HCT116 (cell line): ENCODE data around the gene STRIP1. TPM values are rescaled to one million over a fixed set of nuclear protein-coding genes. Genes with fewer than 3 reads are reported as not detected.

Source experiments
- ATAC-seq: fragments of 200-7000 bp; cut with Tn5 transposase; 2 replicates; pipeline ENCODE4 v1.9.1; 2020; ENCODE audit warnings: mild to moderate bottlenecking, moderate library complexity
- BruUV-seq: library from RNA; stranded (reverse); fragments of 400-500 nt; replicated peaks from 2 replicates; lab custom pipeline; 2021; lab: Mats Ljungman, UMichigan
- CTCF ChIA-PET: fragments of 300-600 bp; sonication (Branson Sonifier 250); formaldehyde crosslinking; loops from one replicate; lab custom pipeline; 2021; ENCODE audit warnings: antibody characterized with exemption; lab: Charles Lee
- POLR2A ChIA-PET: fragments of 300-600, 350-600 bp; sonication (Branson Sonifier 250); formaldehyde crosslinking; loops from one replicate; lab custom pipeline; 2021; ENCODE audit warnings: antibody characterized with exemption; lab: Charles Lee
- RAD21 ChIA-PET, 2 experiments: fragments of 300-600 bp; sonication (Branson Sonifier 250); formaldehyde crosslinking; loops; one replicate each; lab custom pipeline; 2023; ENCODE audit warnings: low total read pairs in 2 of 2; ENCODE audit not compliant: uncharacterized antibody in 2 of 2, unreplicated experiment in 2 of 2, low non-redundant PET in 1 of 2; lab: Charles Lee
- DNase-seq: peaks from one replicate; pipeline ENCODE4 v3.0.0-alpha.2; 2010; ENCODE audit warnings: low read depth, low spot score
- H2AFZ ChIP-seq: fragments of 200-600 bp; shearing (Covaris generic), sonication (generic); 2 replicates; pipeline ENCODE4 v1.6.1; 2017; ENCODE audit warnings: low read depth, mixed run types, mixed read lengths, antibody characterized with exemption, low read length; ENCODE audit not compliant: poor library complexity, severe bottlenecking
- H3K27ac ChIP-seq: 2 replicates; pipeline ENCODE4 v1.5.1; 2012; ENCODE audit warnings: low read depth, low read length
- H3K27me3 ChIP-seq: fragments of 200-600 bp; sonication (generic); 2 replicates; pipeline ENCODE4 v1.6.1; 2016; ENCODE audit warnings: mixed run types, low read length, mixed read lengths; ENCODE audit not compliant: insufficient read depth
- H3K36me3 ChIP-seq, 2 experiments: fragments of 200-500 bp in 1 of 2; fragments of 200-600 bp in 1 of 2; sonication (Bioruptor generic) in 1 of 2; sonication (generic) in 1 of 2; 2 replicates each; pipeline versions ENCODE4 v1.5.1 to v1.6.1; 2014 to 2016; ENCODE audit warnings: low read length in 2 of 2, inconsistent platforms in 1 of 2, mixed read lengths in 1 of 2, mixed run types in 1 of 2; ENCODE audit not compliant: insufficient read depth in 2 of 2, control insufficient read depth in 1 of 2
- H3K4me1 ChIP-seq, 2 experiments: fragments of 200-600 bp in 1 of 2; sonication (generic) in 1 of 2; 2 replicates each; pipeline versions ENCODE4 v1.5.1 to v1.6.1; 2012 to 2017; ENCODE audit warnings: low read length in 2 of 2, inconsistent platforms in 1 of 2, mild to moderate bottlenecking in 1 of 2, mixed read lengths in 1 of 2, mixed run types in 1 of 2, moderate library complexity in 1 of 2; ENCODE audit not compliant: insufficient read depth in 2 of 2, control insufficient read depth in 1 of 2
- H3K4me2 ChIP-seq: fragments of 200-600 bp; sonication (generic); 2 replicates; pipeline ENCODE4 v1.6.1; 2017; ENCODE audit warnings: mixed run types, low read length, mixed read lengths
- H3K4me3 ChIP-seq, 2 experiments: fragments of 200-600 bp in 1 of 2; sonication (generic) in 1 of 2; replicated peaks in 1 of 2; 2 replicates each; pipeline ENCODE4 v1.5.1; 2011 to 2016; ENCODE audit warnings: low read length in 2 of 2, control low read depth in 1 of 2, low read depth in 1 of 2, mild to moderate bottlenecking in 1 of 2, mixed read lengths in 1 of 2, mixed run types in 1 of 2
- H3K79me2 ChIP-seq: fragments of 200-600 bp; sonication (generic); 2 replicates; pipeline ENCODE4 v1.6.1; 2017; ENCODE audit warnings: mild to moderate bottlenecking, mixed run types, low read length, moderate library complexity, mixed read lengths; ENCODE audit not compliant: insufficient read depth
- H3K9ac ChIP-seq: fragments of 200-600 bp; sonication (generic); 2 replicates; pipeline ENCODE4 v1.6.1; 2016; ENCODE audit warnings: low read length, mixed read lengths
- H3K9me2 ChIP-seq: fragments of 200-600 bp; sonication (generic), shearing (Covaris generic); 2 replicates; pipeline ENCODE4 v1.6.1; 2017; ENCODE audit warnings: mixed run types, mild to moderate bottlenecking, moderate library complexity; ENCODE audit not compliant: insufficient read depth
- H3K9me3 ChIP-seq, 2 experiments: fragments of 200-500 bp in 1 of 2; fragments of 200-600 bp in 1 of 2; sonication (Bioruptor generic) in 1 of 2; sonication (generic) in 1 of 2; 2 replicates each; pipeline ENCODE4 v1.6.1; 2014 to 2017; ENCODE audit warnings: low read length in 2 of 2, mixed read lengths in 2 of 2, inconsistent platforms in 1 of 2, low read depth in 1 of 2, mild to moderate bottlenecking in 1 of 2, mixed run types in 1 of 2, moderate library complexity in 1 of 2; ENCODE audit not compliant: control insufficient read depth in 1 of 2, insufficient read depth in 1 of 2
- H4K20me1 ChIP-seq: fragments of 200-600 bp; sonication (generic), shearing (Covaris generic); 2 replicates; pipeline ENCODE4 v1.6.1; 2017; ENCODE audit warnings: mixed run types, mild to moderate bottlenecking, moderate library complexity; ENCODE audit not compliant: insufficient read depth
- CBX3 ChIP-seq: IDR thresholded peaks from 2 replicates; pipeline ENCODE4 v1.6.1; 2012; ENCODE audit warnings: low read depth
- ELF1 ChIP-seq: IDR thresholded peaks from 2 replicates; pipeline ENCODE4 v1.6.1; 2012; ENCODE audit warnings: low read depth, borderline replicate concordance
- EZH2phosphoT487 ChIP-seq: fragments of 200-600 bp; IDR thresholded peaks from 2 replicates; pipeline ENCODE4 v1.6.1; 2018; ENCODE audit warnings: antibody characterized with exemption, borderline replicate concordance
- RAD21 ChIP-seq: IDR thresholded peaks from 2 replicates; pipeline ENCODE4 v1.6.1; 2012; ENCODE audit warnings: low read depth, mild to moderate bottlenecking
- SIN3A ChIP-seq: IDR thresholded peaks from 2 replicates; pipeline ENCODE4 v1.6.1; 2012; ENCODE audit warnings: low read depth
- SP1 ChIP-seq: IDR thresholded peaks from 2 replicates; pipeline ENCODE4 v1.6.1; 2012; ENCODE audit warnings: low read depth
- SRF ChIP-seq: IDR thresholded peaks from 2 replicates; pipeline ENCODE4 v1.6.1; 2012; ENCODE audit warnings: low read depth
- TCF7L2 ChIP-seq: IDR thresholded peaks from 2 replicates; pipeline ENCODE4 v1.7.0; 2011; ENCODE audit warnings: borderline replicate concordance, inconsistent platforms; ENCODE audit not compliant: insufficient read depth, insufficient read length; ENCODE audit errors: extremely low read depth
- YY1 ChIP-seq: IDR thresholded peaks from 2 replicates; pipeline ENCODE4 v1.6.1; 2011; ENCODE audit warnings: low read length, low read depth, moderate library complexity, mild to moderate bottlenecking; ENCODE audit not compliant: insufficient replicate concordance; ENCODE audit errors: extremely low read depth
- ZFX ChIP-seq: fragments of 450-650 bp; IDR thresholded peaks from 2 replicates; pipeline ENCODE4 v1.6.1; 2017
- intact Hi-C: fragments of 100-400 bp; cut with micrococcal nuclease; formaldehyde crosslinking; loops from 2 replicates; pipeline ENCODE4 v1.10.0; 2022
- total RNA-seq: library from RNA; stranded (reverse); gene quantifications from one replicate; pipeline ENCODE4 v1.2.1, GENCODE V29; 2021; ENCODE audit not compliant: unreplicated experiment
- TF ChIP-seq, protein P1 (sequence below): IDR thresholded peaks from 2 replicates; pipeline ENCODE4 v1.6.1; 2012
- TF ChIP-seq, protein P2 (sequence below): IDR thresholded peaks from 2 replicates; pipeline ENCODE4 v1.6.1; 2012
- TF ChIP-seq, protein P3 (sequence below), 3 experiments: fragments of 200-600 bp in 1 of 3; sonication (generic) in 1 of 3; IDR thresholded peaks in 2 of 3; conservative IDR thresholded peaks in 1 of 3; 2 replicates each; pipeline ENCODE4 v1.5.1; 2012 to 2017; ENCODE audit warnings: low read depth in 2 of 3, low read length in 2 of 3, antibody characterized with exemption in 1 of 3, borderline replicate concordance in 1 of 3, control low read depth in 1 of 3, mild to moderate bottlenecking in 1 of 3, mixed read lengths in 1 of 3, mixed run types in 1 of 3, moderate library complexity in 1 of 3; ENCODE audit not compliant: insufficient read depth in 1 of 3
- TF ChIP-seq, protein P4 (sequence below): IDR thresholded peaks from 2 replicates; pipeline ENCODE4 v1.6.1; 2011; ENCODE audit warnings: mild to moderate bottlenecking, low read length, moderate library complexity; ENCODE audit not compliant: insufficient replicate concordance; ENCODE audit errors: extremely low read depth

The STRIP1 gene
- total RNA-seq, 1 experiment from 2014 or later, result 33.5 TPM

DNA sequence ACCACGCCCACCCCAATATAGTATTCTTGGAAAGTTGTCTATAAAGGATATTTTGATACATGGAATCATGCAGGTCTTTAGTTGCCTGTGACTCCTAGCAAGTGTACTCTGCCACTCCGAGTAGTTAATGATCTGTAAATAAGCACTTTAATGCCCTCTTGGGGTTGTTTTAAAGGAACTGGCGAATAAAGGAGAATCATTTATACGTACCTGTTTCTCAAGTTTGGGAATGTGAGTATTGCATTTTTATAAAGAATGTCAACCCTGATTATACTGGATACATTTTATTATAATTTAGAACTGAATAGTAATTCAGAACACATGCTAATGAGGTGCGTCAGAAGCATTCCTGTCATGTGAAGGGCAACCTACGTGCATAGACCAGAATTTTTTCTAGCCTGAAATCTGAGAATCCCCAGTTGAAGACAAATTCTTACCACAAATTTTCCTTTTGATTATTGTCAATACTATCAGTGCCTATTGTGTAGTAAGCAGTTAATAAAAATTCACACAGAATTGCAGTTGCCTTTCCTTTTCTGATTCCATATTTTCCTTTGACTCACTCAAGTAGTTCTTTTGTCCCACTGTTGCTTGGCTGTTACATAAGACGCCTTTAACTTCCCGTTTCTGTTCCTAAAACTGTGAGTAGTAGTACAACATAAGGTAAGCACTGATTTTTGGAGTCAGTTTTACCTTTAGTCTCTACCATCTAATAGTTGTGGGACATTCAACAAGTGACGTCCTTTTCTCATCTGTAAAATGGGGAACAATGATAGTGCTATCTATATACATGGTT is 44.7 kb upstream of the STRIP1 start:
- DNase-seq, result no peak
- Histone ChIP-seq H3K36me3 (peaks cover 2 to 5% of the 10 kb centered on the region in 2 experiments; a peak in 1 of 4 replicates), H4K20me1 (peaks cover 6% of the 10 kb centered on the region; the same call in 1 of the 2 replicates), H3K79me2 (peaks cover 94% of the 10 kb centered on the region), H3K4me3 (no peak overlapping the region), H2AFZ (no peak overlapping the region), H3K9ac (no peak overlapping the region), H3K27ac (no peak overlapping the region), H3K4me1 (peaks cover 6 to 12% of the 10 kb centered on the region in 2 experiments; a peak in 3 of 4 replicates), H3K27me3 (no peaks in the 10 kb centered on the region), H3K4me2 (no peak overlapping the region), H3K9me2 (no peaks in the 10 kb centered on the region), H3K9me3 (no peaks in the 10 kb centered on the region)
- no peak for ATAC-seq
- CTCF ChIA-PET, result interaction anchor here (1.0 kb wide), 1 partner anchor 40 kb away, joined by 3 read pairs; no protein-coding TSS in a partner anchor
- TF ChIP-seq CBX3, result no peak
- TF ChIP-seq ELF1, result no peak
- no peak for TF ChIP-seq SRF
- no peak for TF ChIP-seq SP1
- no peak for TF ChIP-seq EZH2phosphoT487
- TF ChIP-seq RAD21, result no peak
- RAD21 ChIA-PET, result no interaction called here
- POLR2A ChIA-PET, result no interaction called here
- BruUV-seq, result no TSS peak
- intact Hi-C loops, result no loop called here

DNA sequence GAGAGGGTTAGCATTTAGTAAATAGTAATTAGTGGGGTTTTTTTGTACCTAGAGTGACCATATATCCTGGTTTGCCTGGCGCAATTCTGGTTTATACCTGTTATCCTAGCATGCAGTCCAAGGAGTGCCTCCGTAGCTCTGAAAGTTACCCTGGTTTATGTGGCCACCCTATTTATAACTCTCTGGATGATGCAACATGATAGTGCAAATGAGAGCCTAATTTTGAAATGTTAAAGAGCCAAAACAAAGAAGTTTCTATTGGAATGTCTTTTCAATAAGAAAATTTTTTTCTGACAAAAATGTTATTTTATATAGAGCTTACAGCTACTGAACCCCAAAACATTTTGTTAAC is 44.1 kb upstream of the STRIP1 start:
- H3K79me2 ChIP-seq, result peaks cover 96% of the 10 kb centered on the region
- no peak overlapping the region for H3K27ac ChIP-seq
- POLR2A ChIA-PET, result no interaction called here
- no peaks in the 10 kb centered on the region for H3K27me3 ChIP-seq
- ATAC-seq, result no peak
- H3K9ac ChIP-seq, result no peak overlapping the region
- H3K4me3 ChIP-seq, result no peak overlapping the region
- peaks cover 6 to 12% of the 10 kb centered on the region in 2 experiments; a peak in 3 of 4 replicates for H3K4me1 ChIP-seq
- CTCF ChIA-PET, result interaction anchor here (1.0 kb wide), 1 partner anchor 39 kb away, joined by 3 read pairs; no protein-coding TSS in a partner anchor
- DNase-seq, result no peak
- H3K36me3 ChIP-seq, result peaks cover 2 to 5% of the 10 kb centered on the region in 2 experiments; a peak in 1 of 4 replicates
- RAD21 ChIA-PET, result no interaction called here
- no peak overlapping the region for H3K4me2 ChIP-seq
- intact Hi-C loops, result no loop called here
- H4K20me1 ChIP-seq, result peaks cover 6% of the 10 kb centered on the region; the same call in 1 of the 2 replicates
- BruUV-seq, result no TSS peak
- H3K9me3 ChIP-seq, result no peaks in the 10 kb centered on the region
- H2AFZ ChIP-seq, result no peak overlapping the region
- no peaks in the 10 kb centered on the region for H3K9me2 ChIP-seq
- TF ChIP-seq, protein P1, sequence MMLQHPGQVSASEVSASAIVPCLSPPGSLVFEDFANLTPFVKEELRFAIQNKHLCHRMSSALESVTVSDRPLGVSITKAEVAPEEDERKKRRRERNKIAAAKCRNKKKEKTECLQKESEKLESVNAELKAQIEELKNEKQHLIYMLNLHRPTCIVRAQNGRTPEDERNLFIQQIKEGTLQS, result no peak
- TF ChIP-seq YY1 (no peak), ELF1 (no peak), ZFX (no peak), EZH2phosphoT487 (no peak), TCF7L2 (no peak), SP1 (no peak), RAD21 (no peak), SIN3A (no peak), CBX3 (no peak)
- TF ChIP-seq, protein P2, sequence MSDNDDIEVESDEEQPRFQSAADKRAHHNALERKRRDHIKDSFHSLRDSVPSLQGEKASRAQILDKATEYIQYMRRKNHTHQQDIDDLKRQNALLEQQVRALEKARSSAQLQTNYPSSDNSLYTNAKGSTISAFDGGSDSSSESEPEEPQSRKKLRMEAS, result no peak
- TF ChIP-seq, protein P3, sequence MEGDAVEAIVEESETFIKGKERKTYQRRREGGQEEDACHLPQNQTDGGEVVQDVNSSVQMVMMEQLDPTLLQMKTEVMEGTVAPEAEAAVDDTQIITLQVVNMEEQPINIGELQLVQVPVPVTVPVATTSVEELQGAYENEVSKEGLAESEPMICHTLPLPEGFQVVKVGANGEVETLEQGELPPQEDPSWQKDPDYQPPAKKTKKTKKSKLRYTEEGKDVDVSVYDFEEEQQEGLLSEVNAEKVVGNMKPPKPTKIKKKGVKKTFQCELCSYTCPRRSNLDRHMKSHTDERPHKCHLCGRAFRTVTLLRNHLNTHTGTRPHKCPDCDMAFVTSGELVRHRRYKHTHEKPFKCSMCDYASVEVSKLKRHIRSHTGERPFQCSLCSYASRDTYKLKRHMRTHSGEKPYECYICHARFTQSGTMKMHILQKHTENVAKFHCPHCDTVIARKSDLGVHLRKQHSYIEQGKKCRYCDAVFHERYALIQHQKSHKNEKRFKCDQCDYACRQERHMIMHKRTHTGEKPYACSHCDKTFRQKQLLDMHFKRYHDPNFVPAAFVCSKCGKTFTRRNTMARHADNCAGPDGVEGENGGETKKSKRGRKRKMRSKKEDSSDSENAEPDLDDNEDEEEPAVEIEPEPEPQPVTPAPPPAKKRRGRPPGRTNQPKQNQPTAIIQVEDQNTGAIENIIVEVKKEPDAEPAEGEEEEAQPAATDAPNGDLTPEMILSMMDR (IDR thresholded peaks at IDR 0.05 in 2 of 3, conservative IDR thresholded peaks at IDR 0.05 in 1 of 3; ENCODE audit: borderline replicate concordance in 1 of 3, insufficient read depth in 1 of 3, low read depth in 2 of 3, low read length in 2 of 3), result no peak
- TF ChIP-seq, protein P4, sequence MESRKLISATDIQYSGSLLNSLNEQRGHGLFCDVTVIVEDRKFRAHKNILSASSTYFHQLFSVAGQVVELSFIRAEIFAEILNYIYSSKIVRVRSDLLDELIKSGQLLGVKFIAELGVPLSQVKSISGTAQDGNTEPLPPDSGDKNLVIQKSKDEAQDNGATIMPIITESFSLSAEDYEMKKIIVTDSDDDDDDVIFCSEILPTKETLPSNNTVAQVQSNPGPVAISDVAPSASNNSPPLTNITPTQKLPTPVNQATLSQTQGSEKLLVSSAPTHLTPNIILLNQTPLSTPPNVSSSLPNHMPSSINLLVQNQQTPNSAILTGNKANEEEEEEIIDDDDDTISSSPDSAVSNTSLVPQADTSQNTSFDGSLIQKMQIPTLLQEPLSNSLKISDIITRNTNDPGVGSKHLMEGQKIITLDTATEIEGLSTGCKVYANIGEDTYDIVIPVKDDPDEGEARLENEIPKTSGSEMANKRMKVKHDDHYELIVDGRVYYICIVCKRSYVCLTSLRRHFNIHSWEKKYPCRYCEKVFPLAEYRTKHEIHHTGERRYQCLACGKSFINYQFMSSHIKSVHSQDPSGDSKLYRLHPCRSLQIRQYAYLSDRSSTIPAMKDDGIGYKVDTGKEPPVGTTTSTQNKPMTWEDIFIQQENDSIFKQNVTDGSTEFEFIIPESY, result no peak
